Measurements from ENCODE around the gene SDC4. TPM values are rescaled to one million over a fixed set of nuclear protein-coding genes. Genes with fewer than 3 reads are reported as not detected.

SDC4 gene
- total RNA-seq, 1 donor from 2014 or later = 28.9 TPM

GRCh38 chr20:45343532-45344167, 4.6 kb downstream of the SDC4 start:
- no peak for DNase-seq (ENCODE audit: low spot score)

GRCh38 chr20:45342855-45343531, 5.2 kb downstream of the SDC4 start:
- no peak for DNase-seq (ENCODE audit: low spot score)

GRCh38 chr20:45341939-45342854, 6.0 kb downstream of the SDC4 start:
- DNase-seq (ENCODE audit: low spot score) = peak; percentile 75

DNA sequence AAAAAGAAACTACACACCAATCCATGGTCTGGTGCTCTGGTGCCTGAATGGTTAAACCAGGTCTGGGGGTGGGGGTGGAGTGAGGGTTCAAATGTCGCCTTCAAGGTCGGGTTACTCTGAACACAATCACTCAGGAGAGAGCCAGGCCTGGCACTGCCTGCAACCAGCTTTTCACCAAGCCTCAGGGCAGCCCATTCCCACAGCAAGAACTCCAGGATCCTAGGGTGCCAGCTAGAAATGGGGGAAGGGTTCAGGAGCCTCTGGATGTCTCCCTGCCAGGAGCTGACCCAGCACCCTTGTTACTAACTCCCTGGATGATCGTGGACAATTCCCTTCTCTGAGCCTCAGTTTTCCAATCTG, 6.7 kb downstream of the SDC4 start:
- no peak for DNase-seq (ENCODE audit: low spot score)

DNA sequence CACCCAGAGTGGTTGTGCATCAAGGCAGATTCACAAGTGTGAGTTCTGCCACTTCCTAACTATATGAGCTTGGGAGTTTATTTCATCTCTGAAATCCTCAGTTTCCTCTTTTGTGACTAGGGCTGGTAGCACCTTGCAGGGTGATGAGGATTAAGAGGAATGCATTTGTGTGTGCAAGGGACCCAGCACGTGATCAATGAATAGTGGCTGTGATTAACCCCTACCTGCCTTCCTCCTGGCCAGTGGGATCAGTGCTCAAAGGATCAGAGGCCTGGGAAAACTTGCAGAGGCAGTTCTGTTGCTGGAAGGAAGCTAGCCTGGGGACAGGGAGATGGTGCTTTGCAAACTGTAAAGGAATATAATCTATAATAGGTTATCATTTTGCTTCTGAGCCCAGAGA, 7.3 kb downstream of the SDC4 start:
- no peak for DNase-seq (ENCODE audit: low spot score)

DNA sequence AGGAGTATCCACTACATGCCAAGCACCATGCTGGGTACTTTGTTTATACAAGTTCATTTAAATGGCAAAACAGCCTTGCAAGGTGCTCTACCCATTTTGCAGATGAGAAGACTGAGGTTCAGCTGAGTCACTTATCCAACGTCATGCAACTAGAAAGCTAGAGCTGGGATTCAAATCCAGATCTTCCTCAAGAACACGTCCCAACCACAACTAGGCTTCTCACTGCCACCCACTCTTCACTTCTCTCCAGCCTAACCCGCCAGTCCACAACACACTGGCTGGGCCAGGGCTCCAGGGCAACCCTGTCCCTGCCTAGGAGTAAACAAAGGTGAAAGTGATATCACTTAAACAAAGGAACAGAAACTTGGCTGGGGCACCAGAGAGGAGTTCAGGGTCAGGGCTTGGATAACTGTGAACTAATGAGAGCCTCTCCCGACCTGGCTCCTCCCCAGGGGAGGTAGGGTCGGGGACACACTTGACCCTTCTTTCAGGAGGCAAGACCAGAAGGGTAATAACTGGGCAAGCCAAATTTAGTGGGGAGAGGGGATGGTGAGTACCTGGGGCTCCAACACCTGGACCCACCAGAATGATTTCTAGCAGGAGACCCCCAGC, 7.9 kb downstream of the SDC4 start:
- no peak for DNase-seq (ENCODE audit: low spot score)

GRCh38 chr20:45339799-45340198, 8.4 kb downstream of the SDC4 start:
- no peak for DNase-seq (ENCODE audit: low spot score)

GRCh38 chr20:45339084-45339483, 9.1 kb downstream of the SDC4 start:
- no peak for DNase-seq (ENCODE audit: low spot score)

DNA sequence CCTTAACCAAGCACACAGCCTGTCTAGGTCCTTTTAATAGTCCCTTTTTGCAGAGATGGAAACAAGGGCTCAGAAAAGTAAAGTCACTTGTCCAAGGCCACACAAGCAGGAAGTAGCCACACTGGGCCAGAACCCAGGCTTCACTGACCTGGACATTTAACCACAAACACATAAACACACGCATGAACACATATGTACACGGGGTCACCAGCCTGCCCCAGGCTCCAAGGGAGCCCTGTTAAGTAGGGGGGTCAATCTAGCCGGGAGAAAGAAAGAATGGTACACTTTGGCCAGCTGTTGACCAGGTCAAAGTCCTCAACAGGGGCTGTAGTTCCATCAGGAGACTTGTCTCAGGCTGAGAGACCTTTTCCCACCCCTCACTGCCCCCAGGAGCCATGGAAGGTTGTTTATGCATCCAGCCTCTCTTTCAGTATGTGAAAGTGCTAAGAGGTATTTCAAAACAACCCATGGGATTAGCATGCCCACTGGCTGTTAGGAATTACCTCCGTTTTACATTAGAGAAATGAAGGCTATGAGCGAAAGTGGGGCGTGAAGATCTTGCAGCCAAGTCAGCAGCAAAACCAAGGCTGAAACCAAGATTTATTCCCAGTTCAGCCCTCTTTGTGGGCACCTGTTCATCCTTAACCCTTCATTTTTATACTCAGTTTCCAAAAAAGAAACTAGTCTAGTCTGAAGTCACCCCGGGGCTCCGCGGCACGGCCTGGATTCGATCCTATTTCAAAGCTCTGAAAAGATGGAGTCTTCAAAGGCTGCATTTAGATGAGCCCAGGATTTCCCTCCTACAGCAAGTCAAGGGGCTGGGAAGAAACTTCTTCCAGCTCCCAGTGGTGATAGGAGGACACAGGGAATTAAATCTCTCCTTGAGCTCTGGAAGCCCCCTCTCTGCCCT, 9.8 kb downstream of the SDC4 start:
- DNase-seq (ENCODE audit: low spot score) = no peak

DNA sequence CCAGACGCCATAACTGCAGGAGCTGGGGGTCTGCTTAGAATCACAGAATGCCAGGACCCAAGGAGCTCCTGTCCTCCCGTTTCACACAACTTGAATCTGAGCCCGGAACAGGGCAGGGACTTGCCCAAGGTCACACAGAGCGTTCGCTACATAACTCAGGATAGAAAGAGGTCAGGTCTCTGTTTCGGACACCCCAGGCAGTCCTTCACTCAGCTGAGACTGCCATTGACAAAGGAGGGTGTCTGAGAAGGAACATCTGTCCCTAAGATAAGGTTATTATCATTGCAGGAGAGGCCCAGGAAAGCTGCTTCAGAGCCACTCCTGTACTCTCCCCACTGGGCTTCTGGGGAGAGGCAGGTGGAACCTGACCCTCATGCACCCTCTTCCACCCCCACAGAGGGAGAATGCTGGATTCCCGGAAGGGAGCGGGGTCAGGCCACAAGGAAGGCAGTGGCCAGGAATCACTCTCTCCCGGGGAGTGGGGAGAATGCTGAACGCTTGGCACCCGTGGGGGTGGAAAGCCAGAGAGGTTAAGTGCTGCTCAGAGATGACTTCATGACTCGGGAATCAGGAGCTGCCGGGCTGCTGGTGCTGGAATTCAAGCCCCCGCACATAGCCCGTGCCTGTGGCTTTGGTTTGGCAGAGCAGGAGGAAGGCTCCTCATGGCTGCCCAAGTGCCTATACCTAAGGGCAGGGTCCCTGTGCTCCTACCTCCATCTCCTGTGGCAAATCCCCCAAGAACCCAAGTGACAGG, 10.7 kb downstream of the SDC4 start:
- DNase-seq (ENCODE audit: low spot score) = peak; percentile 72

GRCh38 chr20:45336530-45337366, 11.5 kb downstream of the SDC4 start:
- DNase-seq (ENCODE audit: low spot score) = no peak

- DNase-seq (ENCODE audit: low spot score) = no peak
Measured at GRCh38 chr20:45330476-45330875, 17.7 kb downstream of the SDC4 start.

GRCh38 chr20:45329497-45330319, 18.5 kb downstream of the SDC4 start:
- no peak for DNase-seq (ENCODE audit: low spot score)

DNA sequence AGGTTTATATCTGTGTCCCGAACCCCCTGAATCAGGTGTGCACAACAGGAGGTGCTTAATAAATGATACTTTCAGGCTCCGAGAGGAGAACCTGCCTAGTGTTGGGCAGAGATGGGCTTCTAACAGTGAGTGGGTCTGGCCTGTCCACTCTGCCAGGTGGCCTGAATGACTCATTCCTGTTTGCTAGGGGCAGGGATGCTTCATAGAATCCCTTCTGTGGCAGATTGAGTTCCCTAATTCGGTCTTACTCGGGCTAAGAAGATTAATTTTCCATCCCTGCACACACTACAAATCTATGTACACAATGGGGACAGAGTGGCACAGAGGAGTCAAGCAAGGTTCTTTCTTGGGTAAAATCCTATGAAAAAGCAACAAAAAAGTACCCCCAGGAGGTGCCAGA, 19.8 kb downstream of the SDC4 start:
- DNase-seq (ENCODE audit: low spot score) = no peak

- no peak for DNase-seq (ENCODE audit: low spot score)
Measured at GRCh38 chr20:45325371-45325770, 22.9 kb downstream of the SDC4 start.

DNA sequence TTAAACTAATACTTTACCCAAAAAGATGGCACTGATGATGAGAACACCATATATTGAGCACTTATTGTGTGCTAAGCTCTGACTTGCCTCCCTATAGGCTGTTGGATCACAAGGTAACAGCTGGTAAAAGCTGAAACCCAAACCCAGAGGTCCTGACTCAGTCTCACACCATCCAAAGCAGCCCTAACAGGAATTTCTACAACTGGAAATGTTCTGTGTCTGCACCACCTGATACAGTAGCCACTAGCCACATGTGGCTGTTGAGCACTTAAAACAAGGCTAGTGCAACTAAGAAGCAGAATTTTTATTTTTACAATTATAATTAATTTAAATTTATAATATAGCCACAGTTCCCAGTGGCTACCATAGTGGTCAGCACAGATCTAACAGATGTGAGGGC, 24.5 kb downstream of the SDC4 start:
- DNase-seq (ENCODE audit: low spot score) = no peak

DNA sequence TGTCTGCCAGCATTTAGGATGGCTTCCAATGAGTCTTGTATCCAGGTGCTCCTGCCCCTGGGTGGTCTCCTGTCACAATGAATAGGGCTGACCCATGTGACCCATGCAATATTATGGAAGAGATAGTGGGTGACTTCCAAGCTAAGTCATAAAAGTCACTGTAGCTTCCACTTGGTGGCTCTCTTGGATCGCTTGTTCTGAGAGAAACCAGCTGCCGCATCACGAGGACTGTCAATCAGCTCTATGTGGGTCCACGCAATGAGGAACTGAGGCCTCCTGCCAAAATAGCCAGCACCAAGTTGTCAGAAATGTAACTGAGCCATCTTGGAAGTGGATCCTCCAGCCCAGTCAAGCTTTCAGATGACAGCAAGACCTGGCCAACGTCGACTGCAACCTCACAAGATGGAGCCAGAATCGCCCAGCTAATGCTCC, 25.3 kb downstream of the SDC4 start:
- DNase-seq (ENCODE audit: low spot score) = peak; percentile 50

- no peak for DNase-seq (ENCODE audit: low spot score)
Measured at GRCh38 chr20:45320948-45321595, 27.2 kb downstream of the SDC4 start.

Measured in umbilical cord (tissue), 2 donors.